Measurements from ENCODE around the gene PNPO.

PNPO gene

GRCh38 chr17:47952171-47953021 is 11.0 kb downstream of the PNPO start:
- no peak for DNase-seq

DNA sequence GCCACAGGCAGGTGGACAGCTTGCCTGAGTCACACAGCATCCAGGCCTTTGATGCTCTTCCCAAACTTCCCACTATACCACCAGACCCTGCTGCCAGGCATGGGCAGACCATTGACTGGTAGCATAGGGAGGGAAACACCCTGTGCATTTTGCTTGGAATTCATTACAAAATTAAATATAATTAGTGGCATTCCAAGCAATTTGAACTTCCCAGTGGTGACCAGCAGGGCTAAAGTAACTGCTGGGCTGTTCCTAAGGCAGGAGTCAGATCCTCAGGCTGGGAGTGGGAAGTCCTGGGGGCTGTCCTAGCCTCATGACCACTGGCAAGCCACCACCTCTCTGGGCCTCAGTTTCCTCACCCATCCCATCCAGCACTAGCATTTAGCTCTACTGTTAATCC is 12.5 kb downstream of the PNPO start:
- DNase-seq: no peak

- no peak for DNase-seq
Measured at GRCh38 chr17:47955497-47956461, 14.4 kb downstream of the PNPO start.

- DNase-seq: no peak
Measured at GRCh38 chr17:47956791-47957590, 15.6 kb downstream of the PNPO start.

DNA sequence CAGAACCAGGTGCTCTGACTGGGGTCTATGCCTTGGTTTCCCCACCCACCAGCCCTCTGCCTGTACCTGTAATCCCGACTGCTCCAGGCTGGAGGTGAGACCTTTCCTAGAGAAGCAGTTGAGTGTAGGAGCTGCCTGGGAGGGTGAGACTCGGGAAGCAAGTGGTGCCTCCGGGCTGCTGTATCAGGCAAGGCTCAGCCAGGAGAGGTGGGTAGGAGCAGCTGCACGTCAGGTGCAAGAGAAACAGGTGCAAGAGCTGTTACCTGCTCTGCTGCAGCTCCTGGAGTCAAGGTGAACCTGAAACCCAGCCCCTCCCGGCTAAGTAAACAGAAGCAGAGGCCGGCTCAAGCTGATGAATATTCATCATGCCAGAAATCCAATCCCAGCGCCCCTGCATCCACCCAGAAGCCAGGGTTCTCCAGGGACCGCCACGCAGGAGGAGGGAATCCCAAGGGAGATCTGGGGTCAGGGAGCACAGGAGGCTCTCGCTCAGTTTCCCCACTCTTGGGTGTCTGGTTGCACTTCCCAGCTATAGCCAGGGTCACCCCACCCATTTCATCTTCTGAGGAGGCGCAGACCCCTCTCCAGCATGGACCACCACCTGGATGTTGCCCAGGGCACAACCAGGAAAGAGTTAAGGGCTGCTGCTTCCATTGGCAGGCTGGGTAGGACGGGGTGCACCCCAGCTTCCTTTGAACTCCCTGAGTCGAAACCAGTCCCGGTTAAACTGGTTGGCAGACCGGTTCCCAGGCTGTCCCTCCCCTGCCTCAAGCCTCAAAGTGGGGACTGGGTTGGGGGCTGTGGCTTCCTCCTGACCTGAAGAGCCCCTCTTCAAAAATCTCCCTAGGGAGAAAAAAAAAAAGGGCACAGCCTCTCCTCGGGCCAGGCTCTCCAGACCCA is 16.5 kb downstream of the PNPO start, which contains the start of gene PRR15L:
TSS of gene PRR15L (minus strand) at position 293 of the 900 bp plus-strand sequence. CDS start 4,649 bp downstream, outside the sequence.
- DNase-seq: peak; percentile 95

DNA sequence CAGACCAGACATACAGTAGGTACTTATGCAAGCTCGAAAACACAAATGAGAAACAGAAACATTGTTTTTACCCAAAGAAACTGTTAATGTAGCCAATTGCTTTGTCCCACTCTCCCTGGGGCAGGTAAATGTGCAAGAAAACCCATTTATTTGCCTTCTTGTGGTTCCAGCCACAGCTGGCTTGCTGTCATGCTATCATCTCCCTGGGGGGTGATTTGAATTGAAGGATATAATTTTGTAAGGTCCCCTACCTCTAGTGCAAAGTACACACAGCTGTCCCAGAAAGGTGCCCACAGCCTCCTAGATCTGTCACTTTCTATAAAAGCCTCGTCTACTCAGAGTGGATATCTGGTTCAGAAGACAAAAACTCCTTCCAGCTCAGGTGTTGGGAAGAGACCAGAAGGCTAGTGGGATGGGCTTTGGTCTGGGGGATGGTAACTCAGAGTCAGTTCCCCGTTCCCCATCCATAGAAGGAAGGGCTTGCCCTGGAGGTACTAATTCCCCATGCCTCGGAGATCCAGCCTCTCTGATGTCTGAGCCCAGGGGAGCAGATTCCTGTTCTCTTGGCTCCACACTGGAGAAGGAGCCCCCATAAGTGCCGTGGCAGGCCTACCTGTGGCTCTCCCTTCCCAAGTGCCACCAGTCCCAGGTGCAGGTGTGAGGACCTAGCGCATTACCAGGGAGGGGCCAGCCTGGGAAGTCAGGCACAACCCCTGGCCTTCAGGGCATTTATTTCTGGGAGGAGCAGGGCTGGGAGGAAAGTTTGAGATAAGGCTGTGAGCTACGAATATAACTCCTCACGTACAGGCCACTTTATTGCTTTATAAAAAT is 18.7 kb downstream of the PNPO start:
- peak; percentile 96 for DNase-seq

GRCh38 chr17:47961406-47961805 is 20.0 kb downstream of the PNPO start:
- no peak for DNase-seq

- DNase-seq: no peak
Measured at GRCh38 chr17:47962901-47963300, 21.5 kb downstream of the PNPO start.

DNA sequence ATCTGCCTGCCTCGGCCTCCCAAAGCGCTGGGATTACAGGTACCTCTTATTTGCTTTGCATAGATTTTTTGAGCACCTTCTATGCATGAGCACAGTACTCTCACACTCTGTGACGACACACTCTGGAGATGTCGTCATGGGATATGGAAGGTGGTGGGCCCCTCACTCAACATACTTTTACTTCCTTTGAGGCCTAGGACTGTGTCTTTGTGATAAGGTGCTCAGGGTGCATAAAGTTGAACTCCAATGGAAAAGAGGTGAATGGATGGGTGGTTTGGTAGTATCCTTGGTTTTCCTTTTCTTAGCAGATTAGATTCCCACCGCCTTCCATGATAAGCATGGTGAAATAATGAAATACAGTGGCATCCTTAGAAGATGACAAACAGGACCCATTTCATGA is 23.5 kb downstream of the PNPO start:
- no peak for DNase-seq

GRCh38 chr17:47966079-47966519 is 24.7 kb downstream of the PNPO start:
- no peak for DNase-seq

DNA sequence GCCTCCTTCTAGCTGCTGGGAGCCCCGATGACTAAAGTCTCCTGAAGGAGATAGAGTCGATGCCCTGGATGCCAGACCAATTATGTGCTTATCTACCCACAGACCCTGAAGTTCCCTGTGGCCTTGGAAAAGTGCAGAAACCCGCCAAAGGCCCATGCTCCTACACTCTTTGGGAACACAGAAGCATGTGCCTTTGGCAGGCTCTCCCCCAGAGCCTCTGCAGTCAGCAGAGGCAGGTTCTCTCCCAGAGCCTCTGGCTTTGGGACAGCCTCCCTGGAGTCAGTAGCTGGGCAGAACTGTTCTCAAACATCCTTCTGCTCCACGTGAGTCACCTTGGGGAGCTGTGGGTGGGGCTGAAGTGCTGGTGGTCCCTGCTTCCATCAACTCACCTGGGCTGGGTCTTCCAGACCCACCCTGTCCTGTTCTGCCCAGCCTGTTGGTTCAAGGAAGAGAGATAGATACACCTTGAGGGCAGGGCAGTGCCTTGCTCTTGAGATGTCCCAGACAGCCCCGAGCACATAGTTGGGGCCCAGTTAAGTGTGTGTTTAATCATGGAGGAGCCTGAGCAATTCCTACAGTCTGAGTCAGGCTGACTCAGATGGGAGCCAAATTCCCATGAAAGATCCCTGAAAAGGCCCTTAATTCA is 26.4 kb downstream of the PNPO start:
- no peak for DNase-seq

- no peak for DNase-seq
Measured at GRCh38 chr17:47968836-47969235, 27.5 kb downstream of the PNPO start.

- DNase-seq: no peak
Measured at GRCh38 chr17:47969930-47970724, 28.8 kb downstream of the PNPO start.

- DNase-seq: peak; percentile 99
Measured at GRCh38 chr17:47970725-47971499, 29.5 kb downstream of the PNPO start, which contains the start of gene CDK5RAP3. Gene CDK5RAP3, plus strand, starts transcription at chr17:47971113. Its CDS starts 34 bp downstream, at chr17:47971147.

DNA sequence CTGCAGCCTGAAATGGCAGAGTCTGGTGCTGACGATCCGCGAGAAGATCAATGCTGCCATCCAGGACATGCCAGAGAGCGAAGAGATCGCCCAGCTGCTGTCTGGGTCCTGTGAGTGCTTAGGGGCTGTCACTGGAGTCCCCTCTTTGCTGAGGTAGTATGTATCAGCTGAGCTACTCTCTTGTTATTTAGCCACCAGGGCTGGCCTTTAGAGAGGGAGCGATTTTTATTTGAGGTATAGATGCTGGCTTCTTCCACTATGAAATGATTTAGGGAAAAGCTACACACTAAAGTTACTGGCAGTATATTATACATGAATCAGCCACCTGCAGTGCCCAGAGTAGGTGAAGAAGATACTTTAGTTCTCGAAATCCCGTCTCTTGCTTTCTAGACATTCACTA is 32.2 kb downstream of the PNPO start:
- no peak for DNase-seq

GRCh38 chr17:47975189-47975822 is 33.9 kb downstream of the PNPO start:
- DNase-seq: no peak

DNA sequence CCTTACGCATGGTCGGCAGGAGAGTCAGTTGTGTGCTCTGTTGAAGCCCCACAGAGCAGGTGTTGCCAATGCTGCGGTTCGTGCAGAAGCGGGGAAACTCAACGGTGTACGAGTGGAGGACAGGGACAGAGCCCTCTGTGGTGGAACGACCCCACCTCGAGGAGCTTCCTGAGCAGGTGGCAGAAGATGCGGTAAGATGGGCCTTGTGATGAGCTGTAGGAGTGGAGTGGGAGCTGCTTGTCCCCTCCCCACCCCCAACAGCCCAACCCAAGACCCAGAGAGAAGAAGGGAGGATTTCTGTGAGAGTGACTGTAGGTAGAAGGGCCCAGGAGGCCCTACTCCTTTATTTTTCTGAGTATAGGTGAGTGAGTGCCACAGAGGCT is 34.4 kb downstream of the PNPO start:
- no peak for DNase-seq

DNA sequence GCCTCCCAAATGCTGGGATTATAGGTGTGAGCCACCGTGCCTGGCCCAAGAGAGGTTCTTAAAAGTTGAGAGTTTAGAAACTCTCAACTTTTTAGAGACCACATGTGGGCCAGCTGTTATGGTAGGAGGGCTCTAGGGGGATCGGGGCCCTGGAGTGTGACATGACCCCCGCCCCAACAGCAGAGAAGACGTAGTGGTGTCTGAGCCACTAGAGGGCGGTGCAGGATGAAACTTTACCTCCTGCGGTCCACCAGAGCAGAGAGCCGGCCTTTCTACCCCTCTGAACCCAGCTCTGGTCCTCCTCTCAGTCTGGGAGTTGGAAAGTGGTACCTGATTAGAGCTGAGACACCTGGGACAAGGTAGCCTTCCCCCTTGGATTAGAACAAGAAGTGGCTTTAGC is 37.0 kb downstream of the PNPO start:
- no peak for DNase-seq
